Astrocyte of the spinal cord (primary cell): ENCODE data around the gene KRTAP4-16.
"Not testable (repeated sequence)": the region's sequence is repeated elsewhere in the genome, so short reads cannot be mapped to it uniquely, and the experiment has no call there.

ENCODE experiments used
- DNase-seq: peaks from one replicate; pipeline ENCODE4 v3.0.0; 2011; ENCODE audit warnings: low read depth, low spot score
- H3K4me3 ChIP-seq: 2 replicates; pipeline ENCODE4 v1.5.1; 2011; ENCODE audit warnings: low read depth, mild to moderate bottlenecking, low read length, moderate library complexity
- in situ Hi-C: cut with HindIII; loops from 2 replicates; pipeline ENCODE4 v1.10.0; 2017; ENCODE audit warnings: low sequenced_read_pairs
- TF ChIP-seq, protein P1 (sequence below): IDR thresholded peaks from 2 replicates; pipeline ENCODE4 v1.5.1; 2012; ENCODE audit warnings: low read depth, mild to moderate bottlenecking, low read length, inconsistent platforms

KRTAP4-16 gene

DNA sequence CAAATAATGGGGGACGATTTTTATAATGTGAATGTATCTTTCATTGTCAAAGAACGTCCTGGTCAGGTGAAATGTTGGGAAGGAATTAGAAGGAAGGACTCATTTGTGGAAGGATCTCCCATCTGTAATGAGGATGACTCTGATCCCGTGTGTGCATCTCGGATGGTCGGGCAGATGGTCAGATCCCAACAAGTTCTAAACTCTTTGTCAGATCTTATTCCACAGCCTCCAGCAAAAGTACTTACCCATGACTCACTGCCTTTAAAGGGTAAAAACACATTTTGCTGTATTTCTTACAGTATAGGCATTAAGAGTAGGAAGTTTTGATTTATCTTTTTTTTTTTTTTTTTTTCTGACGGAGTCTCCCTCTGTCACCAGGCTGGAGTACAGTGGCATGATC, 3.5 kb downstream of the KRTAP4-16 start:
- H3K4me3 ChIP-seq, result no peak overlapping the region
- TF ChIP-seq, protein P1, sequence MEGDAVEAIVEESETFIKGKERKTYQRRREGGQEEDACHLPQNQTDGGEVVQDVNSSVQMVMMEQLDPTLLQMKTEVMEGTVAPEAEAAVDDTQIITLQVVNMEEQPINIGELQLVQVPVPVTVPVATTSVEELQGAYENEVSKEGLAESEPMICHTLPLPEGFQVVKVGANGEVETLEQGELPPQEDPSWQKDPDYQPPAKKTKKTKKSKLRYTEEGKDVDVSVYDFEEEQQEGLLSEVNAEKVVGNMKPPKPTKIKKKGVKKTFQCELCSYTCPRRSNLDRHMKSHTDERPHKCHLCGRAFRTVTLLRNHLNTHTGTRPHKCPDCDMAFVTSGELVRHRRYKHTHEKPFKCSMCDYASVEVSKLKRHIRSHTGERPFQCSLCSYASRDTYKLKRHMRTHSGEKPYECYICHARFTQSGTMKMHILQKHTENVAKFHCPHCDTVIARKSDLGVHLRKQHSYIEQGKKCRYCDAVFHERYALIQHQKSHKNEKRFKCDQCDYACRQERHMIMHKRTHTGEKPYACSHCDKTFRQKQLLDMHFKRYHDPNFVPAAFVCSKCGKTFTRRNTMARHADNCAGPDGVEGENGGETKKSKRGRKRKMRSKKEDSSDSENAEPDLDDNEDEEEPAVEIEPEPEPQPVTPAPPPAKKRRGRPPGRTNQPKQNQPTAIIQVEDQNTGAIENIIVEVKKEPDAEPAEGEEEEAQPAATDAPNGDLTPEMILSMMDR, result no peak
- DNase-seq, result peak; percentile 31
- in situ Hi-C loops, result no loop called here

DNA sequence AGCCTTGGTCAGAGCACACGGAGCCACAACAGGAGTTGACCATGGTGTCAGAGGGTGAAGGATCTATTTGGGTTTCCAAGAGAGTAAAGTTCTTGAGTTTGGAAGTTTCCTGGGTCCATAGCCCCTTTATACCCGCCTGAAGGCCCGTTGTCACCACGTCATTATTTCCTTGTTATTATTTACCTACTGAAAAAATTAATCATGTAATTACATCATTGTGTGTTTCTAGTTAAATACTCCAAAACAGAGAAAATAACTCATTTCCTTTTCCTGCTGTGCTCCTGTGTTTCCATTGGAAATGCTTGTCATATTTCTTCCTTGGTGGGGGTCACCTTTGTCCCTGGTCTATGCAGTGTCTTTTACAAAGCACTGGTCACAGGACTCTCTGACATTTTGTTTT, 4.0 kb downstream of the KRTAP4-16 start, which contains the start of gene KRTAP4-8:
KRTAP4-8 (minus strand) TSS at position 101 of the 400 bp plus-strand sequence; CDS start at position 43, 58 bp downstream.
- in situ Hi-C loops, result no loop called here
- TF ChIP-seq, protein P1, result no peak
- H3K4me3 ChIP-seq, result no peak within 1 kb of the TSS
- DNase-seq, result no peak

DNA sequence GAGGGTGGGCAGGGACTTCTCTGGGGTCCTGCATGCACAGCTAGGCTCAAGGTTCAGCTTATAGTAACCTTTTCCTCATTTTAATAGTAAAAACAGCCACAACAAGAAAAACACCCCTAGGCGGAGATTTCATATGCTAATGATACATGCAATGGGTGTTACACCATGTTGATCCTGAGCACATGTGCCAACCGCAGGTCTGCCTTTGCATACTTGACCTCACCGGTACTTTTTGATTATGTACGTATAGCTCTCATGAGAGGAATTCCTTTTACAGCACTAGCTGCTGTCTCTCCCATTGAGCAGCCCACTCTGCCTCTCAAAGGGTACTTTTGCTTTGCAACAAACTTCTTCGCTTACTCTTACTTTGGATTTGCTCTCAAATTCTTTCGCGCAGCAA, 6.0 kb downstream of the KRTAP4-16 start:
- in situ Hi-C loops, result no loop called here
- no peak for DNase-seq
- no peak overlapping the region for H3K4me3 ChIP-seq
- TF ChIP-seq, protein P1, result no peak

DNA sequence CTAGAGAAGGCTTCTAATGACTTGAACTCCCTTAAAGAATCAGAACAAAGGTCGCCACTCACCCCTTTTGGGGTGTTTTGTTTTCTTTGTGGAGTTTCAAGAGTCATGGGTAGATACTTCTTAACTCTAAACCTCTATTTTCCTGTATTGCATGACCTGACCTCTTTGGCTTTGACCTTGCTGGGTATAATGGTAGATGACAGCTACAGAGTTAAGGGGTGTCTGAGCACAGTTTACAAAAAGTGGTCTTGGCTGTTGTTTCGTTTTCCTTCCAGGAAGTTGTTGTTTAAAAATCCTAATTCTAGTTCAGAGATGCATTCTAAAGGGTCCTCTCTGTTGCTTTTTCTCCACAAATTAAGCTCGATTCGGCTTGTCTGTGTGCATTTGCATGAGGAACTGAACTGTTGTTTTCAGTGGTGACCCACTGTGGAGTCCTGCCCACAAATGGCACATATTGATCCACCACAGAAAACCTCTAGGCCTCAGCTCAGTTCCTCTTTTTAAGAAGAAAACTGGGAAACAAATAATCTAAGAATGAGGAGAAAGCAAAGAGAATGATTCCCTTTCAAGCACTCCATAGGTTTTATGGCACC, 13.2 kb downstream of the KRTAP4-16 start:
- in situ Hi-C loops, H3K4me3 ChIP-seq, DNase-seq: not testable (repeated sequence)

DNA sequence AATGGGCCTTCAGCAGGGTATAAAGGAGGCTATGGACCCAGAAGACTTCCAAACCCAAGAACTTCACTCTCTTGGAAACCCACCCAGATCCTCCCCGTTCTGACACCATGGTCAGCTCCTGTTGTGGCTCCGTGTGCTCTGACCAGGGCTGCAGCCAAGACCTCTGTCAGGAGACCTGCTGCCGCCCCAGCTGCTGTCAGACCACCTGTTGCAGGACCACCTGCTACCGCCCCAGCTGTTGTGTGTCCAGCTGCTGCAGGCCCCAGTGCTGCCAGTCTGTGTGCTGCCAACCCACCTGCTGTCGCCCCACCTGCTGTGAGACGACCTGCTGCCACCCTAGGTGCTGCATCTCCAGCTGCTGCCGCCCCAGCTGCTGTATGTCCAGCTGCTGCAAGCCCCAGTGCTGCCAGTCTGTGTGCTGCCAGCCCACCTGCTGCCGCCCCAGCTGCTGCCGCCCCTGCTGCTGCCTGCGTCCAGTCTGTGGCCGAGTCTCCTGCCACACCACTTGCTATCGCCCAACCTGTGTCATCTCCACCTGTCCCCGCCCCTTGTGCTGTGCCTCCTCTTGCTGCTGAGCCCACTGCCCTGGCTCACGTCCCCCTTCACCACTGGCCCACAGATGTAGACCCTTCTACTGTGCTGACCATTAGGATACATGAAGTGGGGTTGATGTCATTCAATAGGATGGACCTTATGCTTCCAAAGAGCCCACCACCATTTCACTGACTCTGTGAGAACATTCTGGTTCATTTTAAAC, 17.7 kb downstream of the KRTAP4-16 start, which contains the start of gene KRTAP4-7:
KRTAP4-7 (plus strand) TSS at position 51 of the 757 bp plus-strand sequence; CDS start at position 108, 57 bp downstream.
- in situ Hi-C loops, DNase-seq, H3K4me3 ChIP-seq: not testable (repeated sequence)

DNA sequence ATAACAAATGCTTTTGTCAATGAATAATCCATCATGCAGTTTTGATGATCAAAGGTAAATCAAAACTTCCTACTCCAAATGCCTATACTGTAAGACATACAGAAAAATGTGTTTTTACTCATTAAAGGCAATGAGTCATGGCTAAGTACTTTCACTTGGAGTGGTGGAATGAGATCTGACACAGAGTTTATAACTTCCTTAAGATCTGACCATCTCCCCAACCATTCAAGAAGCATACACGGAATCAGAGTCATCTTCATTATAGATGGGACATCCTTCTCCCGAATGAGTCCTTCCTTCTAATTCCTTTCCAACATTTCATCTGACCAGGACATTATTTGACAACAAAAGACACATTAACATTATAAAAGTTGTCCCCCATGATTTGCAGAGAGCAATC, 18.6 kb downstream of the KRTAP4-16 start:
- H3K4me3 ChIP-seq, in situ Hi-C loops, DNase-seq: not testable (repeated sequence)

DNA sequence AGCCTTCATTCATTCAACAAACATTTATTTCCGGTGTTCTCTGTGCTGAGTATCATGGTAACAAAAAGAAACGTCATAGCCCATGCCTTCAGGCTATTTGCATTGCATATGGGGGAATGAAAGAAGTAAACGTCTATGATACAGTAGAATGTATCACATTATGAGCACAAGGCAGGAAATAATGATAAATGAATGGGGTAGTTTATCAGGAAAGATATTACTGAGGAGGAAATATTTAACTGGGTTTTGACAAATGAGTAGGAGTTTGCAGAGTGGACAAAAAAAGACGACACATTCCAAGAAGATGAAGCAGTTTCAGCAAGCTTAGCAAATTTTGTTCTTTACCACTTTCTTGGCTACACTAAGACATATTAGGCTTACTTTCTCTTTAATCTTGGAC, 19.4 kb downstream of the KRTAP4-16 start:
- H3K4me3 ChIP-seq, result no peak overlapping the region
- in situ Hi-C loops, result no loop called here
- DNase-seq, result no peak
- TF ChIP-seq, protein P1, result no peak

DNA sequence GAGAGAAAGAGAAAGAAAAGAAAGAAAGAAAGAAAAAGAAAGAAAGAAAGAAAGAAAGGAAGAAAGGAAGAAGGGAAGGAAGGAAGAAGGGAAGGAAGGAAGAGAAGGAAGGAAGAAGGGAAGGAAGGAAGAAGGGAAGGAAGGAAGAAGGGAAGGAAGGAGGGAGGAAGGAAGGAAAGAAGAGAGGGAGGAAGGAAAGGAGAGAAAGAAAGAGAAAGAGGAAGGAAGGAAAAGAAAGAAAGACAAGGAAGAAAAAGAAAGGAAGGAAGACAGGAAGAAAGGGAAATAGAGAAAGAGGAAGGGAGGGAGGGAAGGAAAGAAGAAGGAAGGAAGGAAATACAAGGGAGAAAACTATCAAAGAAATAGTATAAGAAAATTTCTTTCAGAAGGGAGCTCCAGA, 25.2 kb downstream of the KRTAP4-16 start:
- TF ChIP-seq, protein P1, result no peak
- DNase-seq, result no peak

More for the DNA sequence above, 25.2 kb downstream of the KRTAP4-16 start:
- in situ Hi-C loops, result no loop called here
- H3K4me3 ChIP-seq, result no peak overlapping the region
